ENCODE measurements around the gene PRTN3.
A peak's percentile ranks its signal among the peaks of the same experiment; 100 is the strongest.
"Not testable (repeated sequence)": the region's sequence is repeated elsewhere in the genome, so short reads cannot be mapped to it uniquely, and the experiment has no call there.

Gene PRTN3

DNA sequence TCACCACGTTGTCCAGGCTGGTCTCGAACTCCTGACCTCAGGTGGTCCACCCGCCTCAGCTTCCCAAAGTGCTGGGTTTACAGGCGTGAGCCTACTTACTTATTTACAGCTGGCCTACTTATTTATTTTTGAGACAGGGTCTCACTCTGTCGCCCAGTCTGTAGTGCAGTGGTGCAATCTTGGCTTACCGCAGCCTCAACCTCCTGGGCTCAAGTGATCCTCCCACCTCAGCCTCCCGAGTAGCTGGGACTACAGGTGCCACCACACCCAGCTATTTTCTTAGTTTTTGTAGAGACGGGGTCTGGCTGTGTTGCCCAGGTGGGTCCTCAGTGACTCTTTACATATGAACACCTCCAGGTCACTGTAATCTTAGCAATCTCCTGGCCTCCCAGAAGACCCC, 8.4 kb downstream of the PRTN3 start:
- not testable (repeated sequence) for DNase-seq

DNA sequence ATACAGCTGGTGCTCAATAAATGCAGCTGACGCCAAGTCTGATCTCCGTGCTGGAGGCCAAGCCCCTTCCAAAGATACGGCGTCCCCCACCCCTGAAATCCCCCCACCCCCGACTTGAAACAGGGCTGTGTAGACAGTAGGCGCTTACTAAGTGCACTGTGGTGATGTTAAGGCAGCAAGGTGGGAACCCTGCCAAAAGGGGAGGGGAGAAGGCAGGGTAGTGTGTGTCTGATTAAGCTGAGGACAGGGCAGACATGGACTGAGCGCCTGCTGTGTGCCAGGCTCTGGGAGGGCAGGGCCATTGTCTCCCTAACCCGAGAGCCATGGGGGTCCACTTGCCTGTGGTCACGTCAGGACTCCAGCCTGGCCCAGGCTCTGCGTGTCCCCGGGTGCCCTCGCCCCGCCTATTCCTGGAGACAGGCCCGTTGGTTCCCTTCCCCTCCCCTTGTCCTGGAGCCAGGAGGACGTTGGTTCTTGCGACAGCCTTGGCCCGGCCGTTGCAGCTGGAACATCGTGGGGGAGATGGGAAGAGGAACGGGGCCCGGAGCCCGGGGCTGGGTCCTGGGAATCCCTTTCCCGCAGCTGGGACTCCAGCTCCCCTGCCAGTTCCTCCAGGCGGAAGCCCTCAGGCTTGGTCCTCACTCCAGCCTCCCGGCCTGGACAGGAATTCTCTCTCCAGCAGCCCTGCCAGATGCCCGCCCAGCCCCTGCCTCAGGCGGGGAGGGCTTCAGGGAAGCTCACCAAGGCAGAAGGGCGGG, 9.6 kb downstream of the PRTN3 start:
- DNase-seq = no peak

GRCh38 chr19:850979-851335, 10.2 kb downstream of the PRTN3 start:
- no peak for DNase-seq

DNA sequence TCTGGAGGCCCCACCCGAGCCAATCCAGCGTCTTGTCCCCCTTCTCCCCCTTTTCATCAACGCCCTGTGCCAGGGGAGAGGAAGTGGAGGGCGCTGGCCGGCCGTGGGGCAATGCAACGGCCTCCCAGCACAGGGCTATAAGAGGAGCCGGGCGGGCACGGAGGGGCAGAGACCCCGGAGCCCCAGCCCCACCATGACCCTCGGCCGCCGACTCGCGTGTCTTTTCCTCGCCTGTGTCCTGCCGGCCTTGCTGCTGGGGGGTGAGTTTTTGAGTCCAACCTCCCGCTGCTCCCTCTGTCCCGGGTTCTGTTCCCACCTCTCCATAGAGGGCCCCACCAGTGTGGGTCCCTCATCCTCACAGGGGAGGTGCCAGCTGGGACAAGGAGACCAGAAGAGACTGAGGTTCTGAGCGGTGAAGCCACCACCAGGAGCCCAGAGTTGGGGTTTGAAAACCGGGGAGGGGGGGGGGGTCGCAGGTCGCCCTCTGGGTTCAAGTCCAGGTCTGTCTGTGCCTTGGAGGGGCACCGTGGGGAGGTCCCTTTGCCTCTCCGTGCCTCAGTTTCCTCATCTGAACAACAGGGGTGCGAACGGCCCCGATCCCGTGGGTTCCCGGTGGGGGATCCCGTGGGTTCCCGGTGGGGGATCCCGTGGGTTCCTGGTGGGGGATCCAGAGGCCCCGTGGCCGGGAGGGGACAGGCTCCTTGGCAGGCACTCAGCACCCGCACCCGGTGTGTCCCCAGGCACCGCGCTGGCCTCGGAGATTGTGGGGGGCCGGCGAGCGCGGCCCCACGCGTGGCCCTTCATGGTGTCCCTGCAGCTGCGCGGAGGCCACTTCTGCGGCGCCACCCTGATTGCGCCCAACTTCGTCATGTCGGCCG, 11.6 kb downstream of the PRTN3 start, which contains the start of gene ELANE:
Gene ELANE (plus strand): TSS at position 168 of the 878 bp plus-strand sequence. CDS start 26 bp downstream, at position 194.
- no peak for DNase-seq

DNA sequence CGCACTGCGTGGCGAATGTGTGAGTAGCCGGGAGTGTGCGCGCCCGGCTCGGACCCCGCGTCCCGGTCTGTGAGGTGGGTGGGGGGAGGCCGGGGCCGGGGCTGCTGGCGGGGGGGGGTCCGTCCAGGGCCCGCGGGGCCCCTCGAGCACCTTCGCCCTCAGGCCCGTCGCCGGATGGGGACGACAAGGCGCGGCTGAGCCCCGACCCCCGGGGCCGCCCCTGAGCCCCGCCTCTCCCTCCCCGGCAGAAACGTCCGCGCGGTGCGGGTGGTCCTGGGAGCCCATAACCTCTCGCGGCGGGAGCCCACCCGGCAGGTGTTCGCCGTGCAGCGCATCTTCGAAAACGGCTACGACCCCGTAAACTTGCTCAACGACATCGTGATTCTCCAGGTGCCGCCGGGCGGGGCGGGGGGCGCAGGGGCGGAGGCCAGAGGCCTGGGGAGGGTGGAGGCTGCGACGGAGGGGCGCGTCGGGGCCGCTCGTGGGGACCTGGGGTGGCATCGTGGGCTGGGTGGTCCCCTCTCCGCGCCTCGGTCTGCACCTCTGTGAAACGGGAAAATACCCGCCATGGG, 12.3 kb downstream of the PRTN3 start:
- no peak for DNase-seq

GRCh38 chr19:853614-854220, 12.9 kb downstream of the PRTN3 start:
- not testable (repeated sequence) for DNase-seq

GRCh38 chr19:854549-854948, 13.8 kb downstream of the PRTN3 start:
- no peak for DNase-seq

- DNase-seq = no peak
Observed at GRCh38 chr19:855142-855541, 14.3 kb downstream of the PRTN3 start.

DNA sequence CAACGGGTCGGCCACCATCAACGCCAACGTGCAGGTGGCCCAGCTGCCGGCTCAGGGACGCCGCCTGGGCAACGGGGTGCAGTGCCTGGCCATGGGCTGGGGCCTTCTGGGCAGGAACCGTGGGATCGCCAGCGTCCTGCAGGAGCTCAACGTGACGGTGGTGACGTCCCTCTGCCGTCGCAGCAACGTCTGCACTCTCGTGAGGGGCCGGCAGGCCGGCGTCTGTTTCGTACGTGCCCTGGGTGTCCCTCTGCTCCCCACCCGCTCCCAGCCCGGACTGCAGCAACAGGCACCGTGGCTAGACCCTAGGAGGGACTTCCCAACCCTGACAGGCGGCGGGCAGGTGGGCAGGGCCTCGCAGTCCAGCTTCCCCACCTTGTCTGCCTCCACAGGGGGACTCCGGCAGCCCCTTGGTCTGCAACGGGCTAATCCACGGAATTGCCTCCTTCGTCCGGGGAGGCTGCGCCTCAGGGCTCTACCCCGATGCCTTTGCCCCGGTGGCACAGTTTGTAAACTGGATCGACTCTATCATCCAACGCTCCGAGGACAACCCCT, 14.8 kb downstream of the PRTN3 start:
- no peak for DNase-seq

DNA sequence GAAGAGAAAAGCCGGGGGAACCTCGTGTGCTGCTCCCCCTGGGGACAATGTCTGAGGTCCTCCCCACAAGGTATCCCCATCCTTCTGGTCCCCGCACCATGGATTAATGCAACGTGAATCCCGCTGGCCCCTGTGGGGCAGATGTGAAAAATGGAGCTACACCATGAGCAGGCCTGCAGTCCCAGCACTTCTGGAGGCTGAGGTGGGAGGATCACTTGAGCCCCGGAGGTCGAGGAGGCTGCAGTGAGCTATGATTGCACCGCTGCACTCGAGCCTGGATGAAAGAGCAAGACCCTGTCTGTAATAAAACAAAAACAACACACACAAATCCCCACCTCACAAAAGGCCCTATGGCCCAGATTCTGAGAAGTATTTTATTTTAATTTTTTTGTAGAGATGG, 17.5 kb downstream of the PRTN3 start:
- DNase-seq = no peak

DNA sequence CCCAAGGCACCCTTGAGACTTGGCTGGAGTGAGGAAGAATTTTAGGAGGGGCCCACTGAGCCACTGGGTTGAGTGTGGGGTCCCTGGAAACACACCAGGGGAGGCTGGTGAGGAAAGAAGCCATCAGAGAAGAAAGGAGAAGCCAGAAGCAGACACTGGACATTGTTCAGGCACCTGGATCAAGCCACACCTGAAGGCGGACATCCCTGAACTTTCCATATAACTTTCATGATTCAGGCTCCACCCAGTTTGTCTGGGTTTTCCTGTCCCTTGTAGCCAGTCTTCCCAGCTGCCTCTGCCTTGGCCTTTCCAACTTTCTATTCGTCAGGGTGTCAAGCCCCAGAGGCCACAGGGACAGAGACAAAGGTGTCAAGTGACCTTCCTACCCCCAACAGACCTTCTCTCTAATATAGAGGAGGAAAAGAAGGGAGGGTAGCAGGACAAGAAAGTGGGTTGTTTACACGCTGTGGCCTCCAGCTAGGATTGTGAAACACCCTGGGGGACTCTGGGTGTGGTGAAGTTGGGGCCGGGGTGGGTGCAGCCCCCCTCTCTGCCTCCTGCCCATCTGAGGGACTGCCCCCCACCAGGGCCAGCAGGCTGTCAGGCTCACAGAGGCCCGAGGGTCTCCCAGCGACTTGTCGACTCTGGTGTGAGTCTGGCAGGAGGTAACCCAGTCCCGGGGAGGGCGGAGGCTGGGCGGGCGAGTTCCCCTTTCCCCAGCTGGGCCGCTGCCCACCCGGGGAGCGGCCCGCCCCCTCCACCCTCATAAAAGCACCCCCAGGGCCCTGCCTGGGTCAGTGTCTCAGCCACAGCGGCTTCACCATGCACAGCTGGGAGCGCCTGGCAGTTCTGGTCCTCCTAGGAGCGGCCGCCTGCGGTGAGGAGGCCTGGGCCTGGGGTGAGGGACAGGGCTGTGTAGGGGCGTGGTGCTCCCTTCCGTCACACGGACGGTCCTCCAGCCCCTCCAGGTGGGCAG, 18.4 kb downstream of the PRTN3 start, which contains the start of gene CFD:
Gene CFD (plus strand): TSS at position 797 of the 976 bp plus-strand sequence. CDS start 26 bp downstream, at position 823.
- no peak for DNase-seq

GRCh38 chr19:861141-861755, 20.4 kb downstream of the PRTN3 start:
- DNase-seq = no peak

- peak; percentile 46 for DNase-seq
Observed at GRCh38 chr19:861756-862580, 21.2 kb downstream of the PRTN3 start.

GRCh38 chr19:862581-863314, 21.9 kb downstream of the PRTN3 start:
- peak; percentile 48 for DNase-seq

DNA sequence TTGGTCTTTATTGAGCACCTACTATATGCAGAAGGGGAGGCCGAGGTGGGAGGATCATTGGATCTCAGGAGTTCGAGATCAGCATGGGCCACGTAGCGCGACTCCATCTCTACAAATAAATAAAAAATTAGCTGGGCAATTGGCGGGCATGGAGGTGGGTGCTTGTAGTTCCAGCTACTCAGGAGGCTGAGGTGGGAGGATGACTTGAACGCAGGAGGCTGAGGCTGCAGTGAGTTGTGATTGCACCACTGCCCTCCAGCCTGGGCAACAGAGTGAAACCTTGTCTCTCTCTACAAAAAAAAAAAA, 22.5 kb downstream of the PRTN3 start:
- no peak for DNase-seq

- DNase-seq = no peak
Observed at GRCh38 chr19:866769-867300, 26.0 kb downstream of the PRTN3 start.

DNA sequence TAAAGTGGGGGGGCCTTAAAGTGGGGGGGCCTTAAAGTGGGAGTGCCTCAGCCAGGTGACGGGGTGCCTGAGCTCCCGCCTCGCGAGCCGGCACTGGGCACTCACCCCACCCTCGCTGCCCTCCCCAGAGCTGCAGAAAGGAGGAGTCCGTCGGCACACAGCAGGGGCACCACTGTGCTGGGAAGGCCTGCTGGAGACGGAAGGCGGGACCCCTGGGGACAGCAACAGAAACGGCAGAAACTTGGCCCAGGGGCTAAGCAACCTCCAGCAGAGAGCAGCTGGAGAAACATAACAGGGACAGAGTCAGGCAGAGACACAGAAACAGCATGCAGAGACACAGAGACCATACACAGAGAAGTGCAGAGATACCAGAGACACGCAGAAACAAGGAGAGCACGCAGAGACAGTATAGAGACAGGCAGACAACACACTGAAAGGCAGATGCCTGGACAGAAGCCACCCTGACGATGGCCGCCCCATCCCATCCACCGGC, 26.5 kb downstream of the PRTN3 start:
- no peak for DNase-seq

DNA sequence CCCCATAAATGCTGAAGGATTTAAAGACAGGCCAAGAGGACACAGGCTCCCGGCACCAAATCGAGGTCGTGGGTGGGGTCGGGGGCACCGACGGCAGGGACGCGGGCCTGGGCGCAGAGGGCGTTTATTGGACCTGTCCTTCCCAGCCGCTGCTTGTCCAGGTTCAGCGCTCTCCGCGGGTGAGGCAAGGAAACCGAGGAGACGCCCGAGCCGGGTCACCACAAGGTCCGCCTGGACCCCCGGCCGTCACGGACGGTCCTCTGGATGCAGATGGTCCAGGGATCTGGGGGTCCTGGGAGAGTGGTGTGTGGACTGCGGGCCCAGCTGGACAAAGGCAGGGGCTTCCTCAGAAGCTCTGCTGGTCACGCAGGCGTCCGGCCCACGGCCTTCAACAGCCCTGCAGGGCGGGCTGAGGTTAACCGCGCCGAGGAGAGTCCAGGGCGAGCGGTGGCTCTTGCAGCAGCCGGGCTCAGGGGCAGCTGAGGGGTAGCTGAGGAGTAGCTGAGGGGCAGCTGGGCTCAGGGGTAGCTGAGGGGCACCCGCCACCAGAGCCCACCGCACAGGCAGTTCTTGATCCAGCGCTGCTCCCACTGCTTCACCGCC, 27.2 kb downstream of the PRTN3 start:
- DNase-seq = no peak

Measured in NCI-H1048 (cell line).